HT-29 (cell line): ENCODE measurements around the gene CYP4V2. TPM values are rescaled to one million over a fixed set of nuclear protein-coding genes. Genes with fewer than 3 reads are reported as not detected.

Source experiments
- total RNA-seq: library from RNA; depleted of rRNA; stranded (reverse); fragments of >200 nt; shearing (Covaris generic); gene quantifications from 2 replicates; pipeline ENCODE4 v1.2.3, GENCODE V29; 2014; rRNA removed

Gene CYP4V2
- total RNA-seq, 1 experiment from 2014 or later, result 5.7 TPM

Other genes starting within 250 kb of the CYP4V2 start
- 1.9 and 2.3 TPM in 2 replicates for gene TLR3, start 122.4 kb upstream of the CYP4V2 start, total RNA-seq
- 24.1 and 26.6 TPM in 2 replicates for gene FAM149A, start 86.9 kb upstream of the CYP4V2 start, total RNA-seq
- not detected in 2 replicates for gene KLKB1, start 35.9 kb downstream of the CYP4V2 start, total RNA-seq
- gene F11, start 74.6 kb downstream of the CYP4V2 start, total RNA-seq, result not detected in 2 replicates